VCaP (cell line): ENCODE results near the gene ARHGAP21.

Source experiments
- H3K27ac ChIP-seq: fragments of 450-650 bp; 2 replicates; pipeline ENCODE4 v1.5.1; 2017
- CTCF ChIP-seq: fragments of 450-650 bp; conservative IDR thresholded peaks from 2 replicates; pipeline ENCODE4 v1.5.1; 2017; ENCODE audit warnings: mild to moderate bottlenecking, moderate library complexity

ARHGAP21 gene

GRCh38 chr10:24680647-24681524 is 42.8 kb downstream of the ARHGAP21 start:
- peak overlapping the region; percentile 38; the same call in 1 of the 2 replicates for H3K27ac ChIP-seq

GRCh38 chr10:24678757-24679156 is 44.9 kb downstream of the ARHGAP21 start:
- no peak for TF ChIP-seq CTCF
- H3K27ac ChIP-seq, result no peak overlapping the region

More at GRCh38 chr10:24680647-24681524, 42.8 kb downstream of the ARHGAP21 start:
- no peak for TF ChIP-seq CTCF

GRCh38 chr10:24674892-24675632 is 48.6 kb downstream of the ARHGAP21 start:
- no peak for TF ChIP-seq CTCF
- no peak overlapping the region for H3K27ac ChIP-seq

- TF ChIP-seq CTCF, result no peak
- H3K27ac ChIP-seq, result no peak overlapping the region
Observed at GRCh38 chr10:24670964-24671670, 52.6 kb downstream of the ARHGAP21 start.

- no peak for TF ChIP-seq CTCF
- no peak overlapping the region for H3K27ac ChIP-seq
Observed at GRCh38 chr10:24669285-24669852, 54.3 kb downstream of the ARHGAP21 start.

GRCh38 chr10:24668247-24668646 is 55.4 kb downstream of the ARHGAP21 start:
- no peak overlapping the region for H3K27ac ChIP-seq
- TF ChIP-seq CTCF, result no peak
